Umbilical cord (tissue), 1 donor: ENCODE results near the gene MYBPC3. TPM values are rescaled to one million over a fixed set of nuclear protein-coding genes. Genes with fewer than 3 reads are reported as not detected.

Source experiments
- total RNA-seq: library from RNA; depleted of rRNA; stranded (reverse); fragments of >200 nt; gene quantifications from one replicate; pipeline ENCODE4 v1.2.3, GENCODE V29; 2014; ENCODE audit warnings: low replicate concordance; ENCODE audit not compliant: insufficient read depth

Gene MYBPC3
- total RNA-seq, 1 donor from 2014 or later = 1.2 TPM

Other genes with a start within 250 kb of the MYBPC3 start
- 72.5 TPM for gene ARFGAP2, start 175.8 kb downstream of the MYBPC3 start, total RNA-seq
- 23.4 TPM for gene PACSIN3, start 166.3 kb downstream of the MYBPC3 start, total RNA-seq
- gene DDB2, start 137.7 kb downstream of the MYBPC3 start, total RNA-seq = 20.7 TPM
- gene ACP2, start 103.9 kb downstream of the MYBPC3 start, total RNA-seq = 77.3 TPM
- 18.5 TPM for gene NR1H3, start 94.7 kb downstream of the MYBPC3 start, total RNA-seq
- 25.3 TPM for gene MADD, start 82.6 kb downstream of the MYBPC3 start, total RNA-seq
- gene SPI1, start 25.8 kb upstream of the MYBPC3 start, total RNA-seq = 8.2 TPM
- 74.6 TPM for gene SLC39A13, start 55.9 kb upstream of the MYBPC3 start, total RNA-seq
- gene PSMC3, start 73.7 kb upstream of the MYBPC3 start, total RNA-seq = 79.9 TPM
- gene RAPSN, start 96.4 kb upstream of the MYBPC3 start, total RNA-seq = 0.96 TPM
- 120 TPM for gene CELF1, start 200.4 kb upstream of the MYBPC3 start, total RNA-seq
- 26.7 TPM for gene PTPMT1, start 212.9 kb upstream of the MYBPC3 start, total RNA-seq
- gene KBTBD4, start 226.3 kb upstream of the MYBPC3 start, total RNA-seq = 11.3 TPM
- gene NDUFS3, start 226.4 kb upstream of the MYBPC3 start, total RNA-seq = 40.2 TPM
- gene FAM180B, start 234.0 kb upstream of the MYBPC3 start, total RNA-seq = not detected
- gene C1QTNF4, start 241.7 kb upstream of the MYBPC3 start, total RNA-seq = 4.3 TPM